Mesenchymal stem cell (in vitro differentiated cells and primary cell): Measurements from ENCODE around the gene VSX1.

Source experiments
- DNase-seq: peaks from one replicate; pipeline ENCODE4 v3.0.0-alpha.2; 2013
- H2AFZ ChIP-seq: one replicate; pipeline ENCODE4 v1.6.1; 2013; ENCODE audit warnings: low read depth, mild to moderate bottlenecking, control low read depth, inconsistent platforms, low read length, moderate library complexity
- H2AK5ac ChIP-seq: 2 replicates; pipeline ENCODE4 v1.6.1; 2013; ENCODE audit warnings: low read length, moderate library complexity, mild to moderate bottlenecking, inconsistent platforms; ENCODE audit not compliant: severe bottlenecking
- H2BK120ac ChIP-seq: one replicate; pipeline ENCODE4 v1.6.1; 2013; ENCODE audit warnings: low read depth, mild to moderate bottlenecking, inconsistent platforms, low read length, moderate library complexity
- H2BK12ac ChIP-seq, 2 experiments: one replicate each; pipeline ENCODE4 v1.6.1; 2013; ENCODE audit warnings: inconsistent platforms in 2 of 2, low read length in 2 of 2, mild to moderate bottlenecking in 2 of 2, moderate library complexity in 2 of 2, control low read depth in 1 of 2
- H2BK15ac ChIP-seq: one replicate; pipeline ENCODE4 v1.6.1; 2013; ENCODE audit warnings: mild to moderate bottlenecking, low read depth, inconsistent platforms; ENCODE audit not compliant: poor library complexity, severe bottlenecking
- H2BK5ac ChIP-seq: 2 replicates; pipeline ENCODE4 v1.6.1; 2013; ENCODE audit warnings: low read depth, mild to moderate bottlenecking, low read length, control low read depth, inconsistent platforms; ENCODE audit not compliant: poor library complexity, severe bottlenecking
- H3K14ac ChIP-seq, 2 experiments: one replicate each; pipeline ENCODE4 v1.6.1; 2013; ENCODE audit warnings: inconsistent platforms in 2 of 2, low read length in 2 of 2, control low read depth in 1 of 2, mild to moderate bottlenecking in 1 of 2, moderate library complexity in 1 of 2
- H3K18ac ChIP-seq, 2 experiments: one replicate each; pipeline ENCODE4 v1.6.1; 2013; ENCODE audit warnings: inconsistent platforms in 2 of 2, low read length in 2 of 2, control low read depth in 1 of 2, low read depth in 1 of 2, mild to moderate bottlenecking in 1 of 2
- H3K23ac ChIP-seq, 2 experiments: one replicate each; pipeline ENCODE4 v1.6.1; 2013; ENCODE audit warnings: inconsistent platforms in 2 of 2, low read length in 2 of 2, mild to moderate bottlenecking in 2 of 2, moderate library complexity in 2 of 2, control low read depth in 1 of 2
- H3K27ac ChIP-seq: 2 replicates; pipeline ENCODE4 v1.5.1; 2013; ENCODE audit warnings: mild to moderate bottlenecking, moderate library complexity, low read length, control low read depth, inconsistent platforms; ENCODE audit not compliant: poor library complexity, severe bottlenecking
- H3K27me3 ChIP-seq, 2 experiments: 2 replicates each; pipeline versions ENCODE4 v1.6.1 to v1.7.0; 2013; ENCODE audit warnings: low read length in 2 of 2, mild to moderate bottlenecking in 2 of 2, moderate library complexity in 2 of 2, control low read depth in 1 of 2, inconsistent platforms in 1 of 2; ENCODE audit not compliant: control insufficient read depth in 1 of 2, insufficient read depth in 1 of 2
- H3K36me3 ChIP-seq, 2 experiments: 2 replicates each; pipeline versions ENCODE4 v1.6.1 to v1.7.0; 2013; ENCODE audit warnings: low read length in 2 of 2, control low read depth in 1 of 2, inconsistent platforms in 1 of 2, low read depth in 1 of 2, mild to moderate bottlenecking in 1 of 2; ENCODE audit not compliant: insufficient read depth in 2 of 2, control insufficient read depth in 1 of 2
- H3K4ac ChIP-seq, 2 experiments: one replicate each; pipeline ENCODE4 v1.6.1; 2013; ENCODE audit warnings: inconsistent platforms in 2 of 2, low read length in 2 of 2, mild to moderate bottlenecking in 2 of 2, moderate library complexity in 2 of 2, control low read depth in 1 of 2, low read depth in 1 of 2
- H3K4me1 ChIP-seq: 2 replicates; pipeline ENCODE4 v1.6.1; 2013; ENCODE audit warnings: low read depth, low read length, control low read depth; ENCODE audit not compliant: control insufficient read depth, insufficient read depth
- H3K4me2 ChIP-seq: 2 replicates; pipeline ENCODE4 v1.6.1; 2013; ENCODE audit warnings: low read length, mild to moderate bottlenecking, inconsistent platforms; ENCODE audit not compliant: poor library complexity, severe bottlenecking
- H3K4me3 ChIP-seq, 2 experiments: 2 replicates each; pipeline versions ENCODE4 v1.5.1 to v1.7.0; 2013; ENCODE audit warnings: low read length in 2 of 2, mild to moderate bottlenecking in 2 of 2, control low read depth in 1 of 2, low read depth in 1 of 2; ENCODE audit not compliant: insufficient read depth in 1 of 2
- H3K79me1 ChIP-seq: replicated peaks from 2 replicates; pipeline ENCODE4 v1.6.1; 2013; ENCODE audit warnings: mild to moderate bottlenecking, control low read depth, low read length, inconsistent platforms; ENCODE audit not compliant: poor library complexity, severe bottlenecking
- H3K9ac ChIP-seq: 2 replicates; pipeline ENCODE4 v1.7.0; 2013; ENCODE audit warnings: mild to moderate bottlenecking, low read length, moderate library complexity
- H3K9me3 ChIP-seq: 2 replicates; pipeline ENCODE4 v1.7.0; 2013; ENCODE audit warnings: mild to moderate bottlenecking, low read length; ENCODE audit not compliant: control insufficient read depth
- H4K8ac ChIP-seq: one replicate; pipeline ENCODE4 v1.6.1; 2013; ENCODE audit warnings: inconsistent platforms, mild to moderate bottlenecking, low read length, moderate library complexity
- H4K91ac ChIP-seq: one replicate; pipeline ENCODE4 v1.6.1; 2013; ENCODE audit warnings: mild to moderate bottlenecking, low read length, inconsistent platforms
- WGBS: methylation state at CpG from one replicate; pipeline ENCODE4 v1.1.7; 2013; ENCODE audit warnings: mixed read lengths; 5-methylcytosine and 5-hydroxymethylcytosine counted together

Gene VSX1

DNA sequence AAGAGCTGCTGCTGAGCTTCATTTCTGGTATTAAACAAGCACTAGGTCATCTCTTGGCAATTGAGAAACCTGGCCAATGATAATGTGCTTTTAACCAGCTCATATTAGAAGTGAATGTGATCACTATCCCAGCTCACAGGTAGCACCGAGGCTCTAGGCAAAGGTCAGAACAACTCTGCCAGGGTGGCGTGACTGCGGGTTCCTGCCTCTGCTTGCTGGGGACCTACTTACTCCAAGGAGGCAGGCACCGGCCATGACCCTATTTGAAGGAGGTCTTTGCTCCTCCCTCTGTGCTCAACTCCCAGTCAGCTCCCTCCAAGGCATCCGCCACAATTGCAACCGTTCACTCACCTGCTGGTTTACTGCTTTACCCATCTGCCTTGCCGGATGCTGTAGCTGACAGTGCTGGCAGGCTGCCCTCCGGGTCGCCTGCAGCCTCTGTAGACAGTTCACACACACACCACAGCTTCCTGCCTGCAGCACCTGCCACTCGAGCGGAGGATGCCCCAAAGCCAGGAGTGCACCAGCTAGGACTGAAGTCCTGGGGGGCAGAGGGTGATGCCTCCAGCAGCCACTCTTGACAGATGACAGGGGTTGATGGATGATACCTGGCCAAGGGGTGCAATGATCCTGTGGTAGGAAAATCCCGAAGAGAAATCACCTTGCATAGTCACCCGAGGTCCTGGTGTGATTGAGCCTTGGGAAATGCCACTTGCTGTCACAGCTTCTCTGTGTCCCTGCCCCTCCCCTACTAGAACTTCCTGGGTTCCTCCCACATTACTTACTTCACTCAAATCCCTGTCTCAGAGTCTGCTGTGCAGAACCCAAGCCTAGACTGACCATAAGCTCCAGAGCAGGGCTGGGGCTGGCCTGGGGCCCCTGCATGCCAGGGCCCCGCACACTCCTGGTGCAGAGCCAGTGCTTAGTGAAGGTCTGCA is 8.8 kb upstream of the VSX1 start:
- no peak overlapping the region for H3K18ac ChIP-seq
- no peak overlapping the region for H3K27ac ChIP-seq
- no peak overlapping the region for H3K4me2 ChIP-seq

DNA sequence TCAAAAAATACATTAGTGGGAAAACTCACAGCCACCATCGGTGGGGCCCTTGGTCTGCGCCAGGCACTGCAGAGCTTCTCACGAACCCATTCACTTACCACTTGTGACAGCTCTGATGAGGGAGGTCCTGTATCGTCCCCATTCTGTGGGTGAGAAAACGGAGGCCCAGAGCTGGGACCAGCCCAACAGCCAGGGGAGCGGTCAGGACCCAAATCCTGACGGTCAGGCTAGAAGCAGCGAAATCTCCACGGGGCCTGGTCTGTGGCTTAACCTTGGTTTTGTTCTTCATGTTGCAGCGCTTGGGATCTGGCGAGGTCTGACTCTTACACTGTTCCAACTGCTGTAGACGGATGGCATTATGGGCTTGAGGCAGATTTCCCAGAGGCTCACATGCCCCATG is 7.7 kb upstream of the VSX1 start:
- no peak for DNase-seq
- no peak overlapping the region for H2BK15ac ChIP-seq
- H3K9ac ChIP-seq, result no peak overlapping the region
- no peak overlapping the region for H4K91ac ChIP-seq
- no peak overlapping the region for H3K27ac ChIP-seq
- H3K14ac ChIP-seq, result no peak overlapping the region
- H2BK12ac ChIP-seq, result no peak overlapping the region
- no peak overlapping the region for H3K18ac ChIP-seq
- no peaks in the 10 kb centered on the region for H3K79me1 ChIP-seq
- H3K4me1 ChIP-seq, result no peaks in the 10 kb centered on the region
- WGBS, result 77% methylated on average over 12 of the region's 12 CpGs
- H2AFZ ChIP-seq, result no peak overlapping the region
- H3K36me3 ChIP-seq, result no peaks in the 10 kb centered on the region
- no peak overlapping the region for H4K8ac ChIP-seq
- H2AK5ac ChIP-seq, result no peak overlapping the region
- H2BK120ac ChIP-seq, result no peak overlapping the region
- H3K4ac ChIP-seq, result no peak overlapping the region
- H3K4me3 ChIP-seq, result no peak overlapping the region
- H3K4me2 ChIP-seq, result no peak overlapping the region
- H3K23ac ChIP-seq, result no peak overlapping the region
- no peak overlapping the region for H2BK5ac ChIP-seq
- peaks cover 71 to 84% of the 10 kb centered on the region in 2 experiments for H3K27me3 ChIP-seq
- H3K9me3 ChIP-seq, result no peaks in the 10 kb centered on the region

More for the DNA sequence above, 8.8 kb upstream of the VSX1 start:
- no peak overlapping the region for H2AK5ac ChIP-seq
- no peaks in the 10 kb centered on the region for H3K4me1 ChIP-seq
- no peaks in the 10 kb centered on the region for H3K9me3 ChIP-seq
- 74% methylated on average over 13 of the region's 14 CpGs for WGBS
- H3K4ac ChIP-seq, result no peak overlapping the region
- no peak overlapping the region for H2BK120ac ChIP-seq
- no peak overlapping the region for H2AFZ ChIP-seq
- no peak overlapping the region for H2BK5ac ChIP-seq
- no peak overlapping the region for H2BK15ac ChIP-seq
- H4K91ac ChIP-seq, result no peak overlapping the region
- peaks cover 63 to 83% of the 10 kb centered on the region in 2 experiments for H3K27me3 ChIP-seq
- no peak for DNase-seq
- H3K79me1 ChIP-seq, result no peaks in the 10 kb centered on the region
- H3K4me3 ChIP-seq, result peak overlapping the region in 1 of 2 experiments; percentile 1
- H3K14ac ChIP-seq, result no peak overlapping the region
- no peak overlapping the region for H3K23ac ChIP-seq
- H3K9ac ChIP-seq, result no peak overlapping the region
- H4K8ac ChIP-seq, result no peak overlapping the region
- H3K36me3 ChIP-seq, result no peaks in the 10 kb centered on the region
- no peak overlapping the region for H2BK12ac ChIP-seq

DNA sequence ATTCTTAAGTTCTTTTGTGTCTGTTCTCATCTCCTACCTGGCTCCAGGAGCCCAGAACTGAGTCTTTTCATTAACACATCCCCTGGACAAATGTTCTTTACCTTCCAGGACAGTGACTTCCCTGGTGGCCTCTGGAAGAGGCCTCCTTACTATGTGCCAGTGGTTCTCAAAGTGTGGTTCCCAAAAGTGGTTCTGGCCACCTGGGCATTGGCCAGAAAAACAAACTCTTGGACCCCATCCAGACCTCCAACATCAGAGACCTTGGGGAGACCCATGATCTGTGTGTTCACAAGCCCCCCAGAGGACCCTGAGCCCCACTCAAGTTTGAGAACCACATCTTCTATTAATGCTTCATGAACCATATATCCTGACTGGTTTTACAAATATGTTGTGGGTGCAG is 7.2 kb upstream of the VSX1 start:
- Histone ChIP-seq H3K4me3 (no peak overlapping the region), H3K23ac (no peak overlapping the region), H3K4me1 (no peaks in the 10 kb centered on the region), H3K4ac (no peak overlapping the region), H3K36me3 (no peaks in the 10 kb centered on the region), H4K8ac (no peak overlapping the region), H2AK5ac (no peak overlapping the region), H3K9ac (no peak overlapping the region), H3K4me2 (no peak overlapping the region), H3K27ac (no peak overlapping the region), H2BK12ac (no peak overlapping the region), H2AFZ (no peak overlapping the region), H3K9me3 (no peaks in the 10 kb centered on the region), H3K18ac (no peak overlapping the region), H2BK120ac (no peak overlapping the region), H2BK5ac (no peak overlapping the region), H3K79me1 (no peaks in the 10 kb centered on the region), H3K14ac (no peak overlapping the region), H3K27me3 (peaks cover 77 to 87% of the 10 kb centered on the region in 2 experiments), H4K91ac (no peak overlapping the region), H2BK15ac (no peak overlapping the region)
- no peak for DNase-seq

DNA sequence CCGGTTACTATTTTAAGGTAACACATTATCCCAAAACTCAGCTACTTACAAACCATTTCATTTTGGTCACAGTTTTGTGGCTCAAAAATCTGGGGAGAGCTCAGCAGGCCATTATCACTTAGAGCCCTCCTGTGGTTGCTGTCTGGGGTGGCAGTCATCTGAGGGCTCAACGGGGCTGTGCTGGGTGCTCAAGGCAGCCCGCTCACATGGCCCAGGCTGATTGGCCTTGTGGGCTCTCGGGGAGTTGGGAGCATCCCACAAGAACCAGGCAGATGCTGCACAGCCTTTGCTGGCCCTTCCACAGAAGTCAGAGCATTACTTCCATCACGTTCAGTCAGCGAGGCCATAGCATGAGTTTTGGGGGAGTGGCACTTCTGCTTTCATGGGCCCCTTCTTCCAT is 6.3 kb upstream of the VSX1 start:
- Histone ChIP-seq H3K9ac (no peak overlapping the region), H3K14ac (no peak overlapping the region), H3K27me3 (peaks cover 85 to 95% of the 10 kb centered on the region in 2 experiments), H3K79me1 (no peaks in the 10 kb centered on the region), H2AFZ (no peak overlapping the region), H3K27ac (no peak overlapping the region), H4K91ac (no peak overlapping the region), H3K9me3 (no peaks in the 10 kb centered on the region), H2BK5ac (no peak overlapping the region), H2BK120ac (no peak overlapping the region), H2BK12ac (no peak overlapping the region), H4K8ac (no peak overlapping the region), H3K18ac (no peak overlapping the region), H3K23ac (no peak overlapping the region), H3K36me3 (no peaks in the 10 kb centered on the region), H3K4me2 (no peak overlapping the region), H2BK15ac (no peak overlapping the region), H3K4me1 (peaks cover under 1% of the 10 kb centered on the region), H2AK5ac (no peak overlapping the region), H3K4me3 (no peak overlapping the region), H3K4ac (no peak overlapping the region)
- DNase-seq, result no peak
- WGBS, result 62% methylated on average over 5 of the region's 6 CpGs
